ENCODE data around the gene ARHGEF16. TPM values are rescaled to one million over a fixed set of nuclear protein-coding genes. Genes with fewer than 3 reads are reported as not detected.

The ARHGEF16 gene
- polyA plus RNA-seq, 1 experiment: 0.04 TPM

GRCh38 chr1:3428899-3429298, 25.6 kb upstream of the ARHGEF16 start:
- DNase-seq (ENCODE audit: low read depth): no peak
- POLR2A ChIA-PET: no interaction called here
- CTCF ChIA-PET: no interaction called here
- Histone ChIP-seq H3K36me3 (ENCODE audit: control insufficient read depth, insufficient read depth, low read length) (no peaks in the 10 kb centered on the region), H3K4me3 (ENCODE audit: low read depth, low read length) (no peak overlapping the region), H3K27me3 (ENCODE audit: control insufficient read depth, insufficient read depth, low read length) (no peaks in the 10 kb centered on the region)
- TF ChIP-seq, protein P1, sequence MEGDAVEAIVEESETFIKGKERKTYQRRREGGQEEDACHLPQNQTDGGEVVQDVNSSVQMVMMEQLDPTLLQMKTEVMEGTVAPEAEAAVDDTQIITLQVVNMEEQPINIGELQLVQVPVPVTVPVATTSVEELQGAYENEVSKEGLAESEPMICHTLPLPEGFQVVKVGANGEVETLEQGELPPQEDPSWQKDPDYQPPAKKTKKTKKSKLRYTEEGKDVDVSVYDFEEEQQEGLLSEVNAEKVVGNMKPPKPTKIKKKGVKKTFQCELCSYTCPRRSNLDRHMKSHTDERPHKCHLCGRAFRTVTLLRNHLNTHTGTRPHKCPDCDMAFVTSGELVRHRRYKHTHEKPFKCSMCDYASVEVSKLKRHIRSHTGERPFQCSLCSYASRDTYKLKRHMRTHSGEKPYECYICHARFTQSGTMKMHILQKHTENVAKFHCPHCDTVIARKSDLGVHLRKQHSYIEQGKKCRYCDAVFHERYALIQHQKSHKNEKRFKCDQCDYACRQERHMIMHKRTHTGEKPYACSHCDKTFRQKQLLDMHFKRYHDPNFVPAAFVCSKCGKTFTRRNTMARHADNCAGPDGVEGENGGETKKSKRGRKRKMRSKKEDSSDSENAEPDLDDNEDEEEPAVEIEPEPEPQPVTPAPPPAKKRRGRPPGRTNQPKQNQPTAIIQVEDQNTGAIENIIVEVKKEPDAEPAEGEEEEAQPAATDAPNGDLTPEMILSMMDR (IDR thresholded peaks at IDR 0.05; ENCODE audit: insufficient read depth, low read depth, low read length): no peak

- CTCF ChIA-PET: no interaction called here
- TF ChIP-seq, protein P1 (IDR thresholded peaks at IDR 0.05; ENCODE audit: insufficient read depth, low read depth, low read length): no peak
- POLR2A ChIA-PET: no interaction called here
- Histone ChIP-seq H3K36me3 (ENCODE audit: control insufficient read depth, insufficient read depth, low read length) (no peaks in the 10 kb centered on the region), H3K27me3 (ENCODE audit: control insufficient read depth, insufficient read depth, low read length) (no peaks in the 10 kb centered on the region), H3K4me3 (ENCODE audit: low read depth, low read length) (no peak overlapping the region)
- no peak for DNase-seq (ENCODE audit: low read depth)
These were observed 25.1 kb upstream of the ARHGEF16 start for GRCh38 chr1:3429320-3429719.

DNA sequence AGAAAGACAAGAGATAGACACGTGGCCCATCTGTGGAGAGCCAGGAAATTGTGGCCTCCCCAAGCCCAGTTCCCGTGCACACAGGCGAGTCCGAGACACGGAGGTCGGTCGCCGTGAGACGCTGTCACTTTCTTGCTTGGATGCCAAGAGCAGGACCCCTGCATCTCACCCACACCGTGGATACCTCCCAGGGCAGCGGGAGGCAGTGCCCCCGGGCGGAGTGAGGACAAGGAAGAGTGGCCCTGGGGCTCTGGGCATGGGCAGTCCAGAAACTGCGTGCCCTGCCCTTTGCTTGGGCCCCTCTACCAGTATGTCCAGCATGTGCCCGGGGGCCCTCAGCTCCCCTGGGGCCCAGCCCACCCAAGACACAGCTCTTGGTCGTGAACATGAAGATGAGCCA, 24.7 kb upstream of the ARHGEF16 start:
- ChIA-PET CTCF (interaction anchor here (1.1 kb wide), 1 partner anchor 1385 kb away, joined by 3 read pairs; no protein-coding TSS in a partner anchor), POLR2A (no interaction called here)
- no peaks in the 10 kb centered on the region for H3K36me3 ChIP-seq (ENCODE audit: control insufficient read depth, insufficient read depth, low read length)
- TF ChIP-seq, protein P1 (IDR thresholded peaks at IDR 0.05; ENCODE audit: insufficient read depth, low read depth, low read length): no peak
- no peak for DNase-seq (ENCODE audit: low read depth)
- H3K27me3 ChIP-seq (ENCODE audit: control insufficient read depth, insufficient read depth, low read length): no peaks in the 10 kb centered on the region
- no peak overlapping the region for H3K4me3 ChIP-seq (ENCODE audit: low read depth, low read length)

GRCh38 chr1:3430406-3430805, 24.1 kb upstream of the ARHGEF16 start:
- DNase-seq (ENCODE audit: low read depth): no peak
- CTCF ChIA-PET: interaction anchor here (1.1 kb wide), 1 partner anchor 1385 kb away, joined by 3 read pairs; no protein-coding TSS in a partner anchor
- no peaks in the 10 kb centered on the region for H3K36me3 ChIP-seq (ENCODE audit: control insufficient read depth, insufficient read depth, low read length)
- TF ChIP-seq, protein P1 (IDR thresholded peaks at IDR 0.05; ENCODE audit: insufficient read depth, low read depth, low read length): no peak
- no peaks in the 10 kb centered on the region for H3K27me3 ChIP-seq (ENCODE audit: control insufficient read depth, insufficient read depth, low read length)
- POLR2A ChIA-PET: no interaction called here
- H3K4me3 ChIP-seq (ENCODE audit: low read depth, low read length): no peak overlapping the region

GRCh38 chr1:3430820-3431219, 23.6 kb upstream of the ARHGEF16 start:
- DNase-seq (ENCODE audit: low read depth): no peak
- CTCF ChIA-PET: interaction anchor here (1.1 kb wide), 1 partner anchor 1386 kb away, joined by 3 read pairs; no protein-coding TSS in a partner anchor
- no peak overlapping the region for H3K4me3 ChIP-seq (ENCODE audit: low read depth, low read length)
- POLR2A ChIA-PET: no interaction called here
- no peaks in the 10 kb centered on the region for H3K36me3 ChIP-seq (ENCODE audit: control insufficient read depth, insufficient read depth, low read length)
- TF ChIP-seq, protein P1 (IDR thresholded peaks at IDR 0.05; ENCODE audit: insufficient read depth, low read depth, low read length): no peak
- H3K27me3 ChIP-seq (ENCODE audit: control insufficient read depth, insufficient read depth, low read length): no peaks in the 10 kb centered on the region

All from BJ (cell line).